Astrocyte (in vitro differentiated cells and primary cell): ENCODE measurements around the gene SSU72. TPM values are rescaled to one million over a fixed set of nuclear protein-coding genes. Genes with fewer than 3 reads are reported as not detected.
A peak's percentile ranks its signal among the peaks of the same experiment; 100 is the strongest.

Experiments used
- DNase-seq: peaks from one replicate; pipeline ENCODE4 v3.0.0-alpha.2; 2010; ENCODE audit warnings: low read depth
- FAIRE-seq: peaks from 2 replicates; lab custom pipeline; 2011; peaks lifted over from hg19 to GRCh38; lab: Jason Lieb, UNC
- H2AFZ ChIP-seq: 2 replicates; pipeline ENCODE4 v1.6.0; 2012; ENCODE audit warnings: low read depth, low read length, inconsistent platforms
- H3K27ac ChIP-seq: 2 replicates; pipeline ENCODE4 v1.5.1; 2011; ENCODE audit warnings: low read depth, low read length, inconsistent platforms
- H3K27me3 ChIP-seq: 2 replicates; pipeline ENCODE4 v1.6.0; 2011; ENCODE audit warnings: low read length, inconsistent platforms; ENCODE audit not compliant: insufficient read depth
- H3K36me3 ChIP-seq: 2 replicates; pipeline ENCODE4 v1.5.1; 2011; ENCODE audit warnings: low read length, inconsistent platforms; ENCODE audit not compliant: insufficient read depth
- H3K4me1 ChIP-seq: 2 replicates; pipeline ENCODE4 v1.5.1; 2011; ENCODE audit warnings: low read length, inconsistent platforms; ENCODE audit not compliant: insufficient read depth
- H3K4me2 ChIP-seq: 2 replicates; pipeline ENCODE4 v1.6.0; 2012; ENCODE audit warnings: low read length, inconsistent platforms
- H3K4me3 ChIP-seq: 2 replicates; pipeline ENCODE4 v1.5.1; 2011; ENCODE audit warnings: low read depth, mild to moderate bottlenecking, low read length, inconsistent platforms; ENCODE audit not compliant: insufficient read depth
- H3K79me2 ChIP-seq: 2 replicates; pipeline ENCODE4 v1.6.0; 2012; ENCODE audit warnings: mild to moderate bottlenecking, low read length, inconsistent platforms; ENCODE audit not compliant: insufficient read depth
- H3K9ac ChIP-seq: 2 replicates; pipeline ENCODE4 v1.6.0; 2012; ENCODE audit warnings: mild to moderate bottlenecking, low read length, inconsistent platforms
- H3K9me3 ChIP-seq: 2 replicates; pipeline ENCODE4 v1.5.1; 2012; ENCODE audit warnings: low read depth, mild to moderate bottlenecking, low read length, inconsistent platforms; ENCODE audit not compliant: insufficient read depth
- H4K20me1 ChIP-seq: 2 replicates; pipeline ENCODE4 v1.6.0; 2012; ENCODE audit warnings: low read length, inconsistent platforms; ENCODE audit not compliant: insufficient read depth
- H3K27ac Mint-ChIP-seq: one replicate; pipeline ENCODE4 v1.8.0; 2021; ENCODE audit warnings: mild to moderate bottlenecking, mixed read lengths; ENCODE audit not compliant: unreplicated experiment
- H3K27me3 Mint-ChIP-seq: one replicate; pipeline ENCODE4 v1.8.0; 2021; ENCODE audit warnings: low read depth, mixed read lengths; ENCODE audit not compliant: unreplicated experiment
- H3K36me3 Mint-ChIP-seq: one replicate; pipeline ENCODE4 v1.8.0; 2021; ENCODE audit warnings: low read depth, mixed read lengths; ENCODE audit not compliant: unreplicated experiment
- H3K4me1 Mint-ChIP-seq: one replicate; pipeline ENCODE4 v1.8.0; 2021; ENCODE audit warnings: low read depth, mixed read lengths; ENCODE audit not compliant: unreplicated experiment
- H3K4me3 Mint-ChIP-seq: one replicate; pipeline ENCODE4 v1.8.0; 2021; ENCODE audit warnings: mild to moderate bottlenecking, moderate library complexity, mixed read lengths; ENCODE audit not compliant: unreplicated experiment
- H3K9me3 Mint-ChIP-seq: one replicate; pipeline ENCODE4 v1.8.0; 2021; ENCODE audit warnings: mild to moderate bottlenecking, mixed read lengths; ENCODE audit not compliant: unreplicated experiment
- CTCF ChIP-seq: IDR thresholded peaks from 2 replicates; pipeline ENCODE4 v1.5.1; 2011; ENCODE audit warnings: low read depth, mild to moderate bottlenecking, inconsistent platforms, low read length, moderate library complexity; ENCODE audit not compliant: insufficient read depth
- EZH2 ChIP-seq: IDR thresholded peaks from 2 replicates; pipeline ENCODE4 v1.6.1; 2012; ENCODE audit warnings: mild to moderate bottlenecking, low read length, inconsistent platforms; ENCODE audit not compliant: insufficient read depth
- total RNA-seq: library from RNA; stranded (reverse); gene quantifications from 2 replicates; pipeline ENCODE4 v1.2.1, GENCODE V29; 2021

SSU72 gene
- total RNA-seq, 1 donor from 2014 or later, result 145 TPM

GRCh38 chr1:1598720-1599029, 24.0 kb upstream of the SSU72 start:
- Mint-ChIP-seq H3K4me3 (peak overlapping the region; percentile 80), H3K36me3 (no peaks in the 10 kb centered on the region), H3K27me3 (peaks cover 17% of the 10 kb centered on the region), H3K27ac (no peak overlapping the region), H3K4me1 (no peaks in the 10 kb centered on the region), H3K9me3 (no peaks in the 10 kb centered on the region)
- peaks cover 5% of the 10 kb centered on the region for H4K20me1 ChIP-seq
- no peaks in the 10 kb centered on the region for H3K9me3 ChIP-seq
- H2AFZ ChIP-seq, result no peak overlapping the region
- H3K4me1 ChIP-seq, result peaks cover 10% of the 10 kb centered on the region
- no peak overlapping the region for H3K27ac ChIP-seq
- TF ChIP-seq CTCF, result no peak
- TF ChIP-seq EZH2, result no peak
- no peak for DNase-seq
- H3K79me2 ChIP-seq, result no peaks in the 10 kb centered on the region
- no peak overlapping the region for H3K4me3 ChIP-seq
- FAIRE-seq, result no peak
- H3K36me3 ChIP-seq, result no peaks in the 10 kb centered on the region
- peak overlapping the region; percentile 74 for H3K4me2 ChIP-seq
- peaks cover 13% of the 10 kb centered on the region for H3K27me3 ChIP-seq
- H3K9ac ChIP-seq, result no peak overlapping the region

GRCh38 chr1:1598051-1598719, 23.5 kb upstream of the SSU72 start:
- FAIRE-seq, result no peak

More at GRCh38 chr1:1598051-1598719, 23.5 kb upstream of the SSU72 start:
- no peak overlapping the region for H3K27ac Mint-ChIP-seq
- Histone ChIP-seq H4K20me1 (peaks cover 5% of the 10 kb centered on the region), H3K27me3 (peaks cover 13% of the 10 kb centered on the region), H3K9ac (no peak overlapping the region), H2AFZ (no peak overlapping the region), H3K27ac (no peak overlapping the region), H3K4me1 (peaks cover 10% of the 10 kb centered on the region), H3K79me2 (no peaks in the 10 kb centered on the region), H3K4me2 (no peak overlapping the region), H3K4me3 (no peak overlapping the region), H3K36me3 (no peaks in the 10 kb centered on the region), H3K9me3 (no peaks in the 10 kb centered on the region)
- TF ChIP-seq EZH2, result no peak
- no peak for TF ChIP-seq CTCF
- no peaks in the 10 kb centered on the region for H3K36me3 Mint-ChIP-seq
- H3K27me3 Mint-ChIP-seq, result peaks cover 14% of the 10 kb centered on the region
- H3K4me1 Mint-ChIP-seq, result no peaks in the 10 kb centered on the region
- DNase-seq, result no peak
- H3K4me3 Mint-ChIP-seq, result peak overlapping the region; percentile 45
- H3K9me3 Mint-ChIP-seq, result no peaks in the 10 kb centered on the region
